Measurements from ENCODE around the gene GRB2.
"Not testable (repeated sequence)": the region's sequence is repeated elsewhere in the genome, so short reads cannot be mapped to it uniquely, and the experiment has no call there.

GRB2 gene

DNA sequence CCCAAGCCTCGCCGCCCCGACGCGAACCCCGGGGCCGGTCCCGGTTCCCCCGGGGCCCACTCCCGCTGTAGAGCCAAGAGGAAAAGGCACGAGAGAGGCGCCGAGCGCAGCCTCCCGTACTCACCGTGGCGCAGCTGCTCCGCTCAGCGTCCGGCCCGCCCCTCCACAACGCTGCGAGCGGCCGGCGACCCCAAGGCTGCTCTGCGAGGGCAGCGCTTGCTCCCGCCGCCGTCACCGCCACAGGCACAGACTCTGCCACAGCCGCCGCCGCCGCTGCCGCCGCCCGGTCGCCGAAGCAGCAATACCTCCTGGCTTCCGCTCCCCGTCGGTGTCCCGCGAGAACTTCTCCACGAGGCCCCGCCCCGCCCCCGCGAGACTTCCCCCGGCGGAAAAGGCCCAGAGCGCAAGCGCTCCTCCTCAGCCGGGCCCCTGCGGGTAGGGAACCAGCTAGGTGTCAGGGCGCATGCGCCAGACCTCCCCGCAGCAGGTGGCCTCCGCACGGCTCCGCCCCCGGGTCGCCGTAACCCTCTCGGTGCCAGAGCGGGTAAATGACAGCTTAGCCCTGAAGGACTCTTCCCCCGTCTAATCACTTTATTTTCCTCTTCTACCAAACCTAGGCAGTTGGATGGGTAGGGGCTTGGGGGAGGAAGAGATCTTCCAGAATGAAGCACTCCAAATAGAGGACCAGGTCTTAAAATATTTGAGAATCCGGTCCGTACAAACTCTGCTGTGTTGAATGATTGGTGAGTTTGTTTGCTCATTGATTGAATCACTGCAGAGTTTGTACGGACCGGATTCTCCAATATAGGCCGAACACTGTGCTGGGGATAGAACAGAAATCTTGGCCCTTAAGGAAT lies at the start of gene GRB2:
Gene GRB2, minus strand, starts transcription at position 314 of the 857 bp plus-strand sequence. CDS start 12,050 bp downstream, outside the sequence.
- peak; percentile 99 for DNase-seq

DNA sequence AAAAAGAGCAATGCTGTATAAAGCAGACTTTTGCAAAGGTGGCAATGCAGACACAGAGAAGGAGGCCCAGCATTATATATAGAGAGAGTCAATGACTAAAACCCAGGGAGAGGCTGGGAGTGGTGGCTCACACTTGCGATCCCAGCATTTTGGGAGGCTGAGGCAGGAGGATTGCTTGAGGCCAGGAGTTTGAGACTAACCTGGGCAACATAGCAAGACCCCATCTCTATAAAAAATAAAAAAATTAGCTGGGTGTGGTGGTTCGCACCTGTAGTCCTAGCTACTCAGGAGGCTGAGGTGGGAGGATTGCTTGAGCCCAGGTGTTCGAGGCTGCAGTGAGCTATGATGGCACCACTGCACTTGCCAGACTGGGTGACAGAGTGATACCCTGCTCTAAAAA lies 49.2 kb upstream of the GRB2 start:
- not testable (repeated sequence) for DNase-seq

DNA sequence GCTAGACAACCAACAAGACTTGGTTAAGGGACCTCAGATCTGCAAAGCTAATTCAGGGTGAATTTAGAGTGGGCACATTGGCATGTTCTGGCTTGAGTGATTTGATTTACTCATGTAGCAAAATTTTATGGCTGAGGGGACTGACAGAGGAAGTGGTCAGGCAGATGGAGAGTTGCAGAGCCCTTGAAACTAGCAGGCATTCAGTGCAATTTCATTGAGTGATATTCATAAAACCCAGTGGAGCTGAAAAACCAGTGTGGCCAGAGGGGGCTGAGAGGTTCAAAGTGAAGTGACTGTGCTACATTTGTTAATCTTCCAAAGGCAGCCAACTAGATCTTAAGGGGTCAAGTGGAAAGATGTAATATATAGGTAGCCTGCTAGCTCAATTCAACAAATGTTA lies 48.7 kb upstream of the GRB2 start:
- no peak for DNase-seq

DNA sequence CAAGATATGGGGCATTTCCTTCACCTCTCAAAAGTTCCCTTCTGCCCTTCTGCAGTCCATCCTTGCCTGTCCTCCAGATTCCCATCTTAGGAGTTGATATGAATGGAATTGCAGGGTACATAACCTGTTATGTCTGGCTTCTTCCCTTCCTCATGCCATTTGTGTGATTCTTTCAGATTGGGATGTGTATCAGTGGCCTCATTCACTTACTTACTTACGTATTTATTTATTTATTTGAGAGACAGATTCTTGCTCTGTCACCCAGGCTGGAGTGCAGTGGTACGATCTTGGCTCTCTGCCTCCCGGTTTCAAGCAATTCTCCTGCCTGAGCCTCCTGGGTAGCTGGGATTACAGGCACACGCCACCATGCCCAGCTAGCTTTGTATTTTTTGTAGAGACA lies 44.8 kb upstream of the GRB2 start:
- no peak for DNase-seq

DNA sequence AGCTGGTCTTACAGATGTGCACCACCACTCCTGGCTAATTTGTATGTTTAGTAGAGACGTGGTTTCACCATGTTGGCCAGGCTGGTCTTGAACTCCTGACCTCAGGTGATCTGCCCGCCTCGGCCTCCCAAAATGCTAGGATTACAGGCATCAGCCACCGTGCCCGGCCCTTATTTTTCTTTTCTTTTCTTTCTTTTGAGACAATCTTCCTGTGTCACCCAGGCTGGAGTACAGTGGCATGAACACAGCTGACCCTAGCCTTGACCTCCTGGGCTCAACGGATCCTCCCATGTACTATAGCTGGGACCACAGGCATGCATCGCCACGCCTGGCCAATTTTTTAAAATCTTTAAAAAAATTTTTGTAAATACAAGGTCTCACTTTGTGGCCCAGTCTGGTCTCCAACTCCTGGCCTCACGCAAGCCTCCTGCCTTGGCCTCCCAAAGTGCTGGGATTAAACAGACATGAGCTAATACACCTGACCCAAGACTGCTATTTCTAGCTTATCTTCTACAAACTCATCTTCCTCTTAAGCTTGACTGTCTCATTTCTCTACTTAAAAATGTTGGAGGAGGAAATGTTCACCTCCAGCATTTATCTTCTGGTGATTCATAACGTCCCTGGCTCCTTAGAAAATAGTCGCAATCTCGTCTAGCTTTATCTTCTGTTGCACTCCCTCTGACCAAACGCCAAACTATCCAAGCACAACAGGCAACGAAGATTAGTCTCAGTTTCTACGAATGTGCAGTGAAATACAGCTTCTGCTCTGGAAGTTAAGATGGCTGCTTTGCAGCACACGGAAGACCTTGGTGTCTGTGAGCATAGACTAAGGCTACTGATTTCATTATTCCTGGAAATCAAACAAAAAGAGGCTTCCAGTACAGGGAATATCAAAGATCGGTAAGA lies 42.7 kb upstream of the GRB2 start:
- DNase-seq: no peak

DNA sequence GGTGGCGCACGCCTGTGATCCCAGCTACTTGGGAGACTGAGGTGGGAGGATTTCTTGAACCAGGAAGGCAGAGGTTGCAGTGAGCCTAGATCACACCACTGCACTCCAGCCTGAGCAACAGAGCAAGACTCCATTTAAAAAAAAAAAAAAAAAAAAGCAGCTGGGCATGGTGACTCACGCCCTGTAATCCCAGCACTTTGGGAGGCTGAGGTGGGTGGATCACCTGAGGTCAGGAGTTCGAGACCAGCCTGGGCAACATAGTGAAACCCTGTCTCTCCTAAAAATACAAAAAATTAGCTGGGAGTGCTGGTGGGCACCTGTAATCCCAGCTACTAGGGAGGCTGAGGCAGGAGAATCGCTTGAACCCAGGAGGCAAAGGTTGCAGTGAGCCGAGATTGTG lies 40.4 kb upstream of the GRB2 start:
- not testable (repeated sequence) for DNase-seq

DNA sequence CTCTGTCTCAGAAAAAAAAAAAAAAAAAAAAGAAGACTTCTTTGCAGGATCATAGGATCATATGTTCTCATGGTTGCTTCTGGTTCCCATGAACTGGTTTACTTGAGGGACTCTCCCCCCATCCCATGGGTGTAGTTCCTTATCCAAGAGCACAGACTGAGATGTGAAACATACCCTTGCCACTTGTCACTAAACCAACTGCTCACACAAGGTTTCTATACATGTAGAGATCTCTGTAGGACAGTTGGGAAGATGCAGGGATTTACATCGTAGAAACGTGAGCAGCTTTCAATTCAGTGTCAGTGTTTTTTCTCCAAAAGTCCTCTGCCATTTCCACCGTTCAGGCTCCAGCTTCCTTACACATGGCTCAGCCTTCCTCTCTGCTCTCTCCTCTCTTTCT lies 39.8 kb upstream of the GRB2 start:
- no peak for DNase-seq

DNA sequence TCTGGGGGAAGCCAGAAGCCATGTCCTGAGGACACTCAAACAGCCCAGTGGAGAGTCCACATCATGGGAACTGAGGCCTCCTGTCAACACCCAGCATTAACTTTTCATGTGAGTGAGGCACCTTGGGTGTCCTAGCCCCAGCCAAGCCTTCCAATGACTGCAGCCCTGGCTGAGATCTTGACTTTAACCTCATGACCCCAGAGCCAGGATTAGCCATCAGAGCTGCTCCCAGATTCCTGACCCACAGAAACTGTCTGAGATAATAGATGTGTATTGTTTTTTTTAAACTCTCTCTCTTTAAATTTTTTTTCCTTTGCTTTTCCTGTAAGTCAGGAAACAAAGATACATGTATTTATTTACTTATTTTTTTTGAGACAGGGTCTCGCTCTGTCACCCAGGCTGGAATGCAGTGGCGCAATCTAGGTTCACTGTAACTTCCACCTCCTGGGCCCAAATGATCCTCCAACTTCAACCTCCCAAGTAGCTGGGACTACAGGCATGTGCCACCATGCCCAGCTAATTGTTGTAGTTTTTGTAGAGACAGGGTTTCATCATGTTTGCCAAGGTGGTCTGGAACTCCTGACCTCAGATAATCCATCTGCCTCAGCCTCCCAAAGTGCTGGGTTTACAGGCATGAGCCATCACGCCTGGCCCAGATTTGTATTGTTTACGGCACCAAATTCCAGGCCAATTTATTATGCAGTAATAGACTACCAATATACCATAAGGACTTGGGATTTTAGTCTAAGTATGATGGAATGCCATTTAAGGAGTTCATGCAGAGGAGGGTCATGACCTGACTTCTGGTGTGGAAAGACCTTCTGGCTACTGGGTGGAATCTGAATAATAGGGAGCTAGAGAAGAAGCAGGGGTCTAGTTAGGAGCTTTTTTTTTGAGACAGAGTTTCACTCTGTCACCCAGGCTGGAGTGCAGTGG lies 37.0 kb upstream of the GRB2 start:
- no peak for DNase-seq

DNA sequence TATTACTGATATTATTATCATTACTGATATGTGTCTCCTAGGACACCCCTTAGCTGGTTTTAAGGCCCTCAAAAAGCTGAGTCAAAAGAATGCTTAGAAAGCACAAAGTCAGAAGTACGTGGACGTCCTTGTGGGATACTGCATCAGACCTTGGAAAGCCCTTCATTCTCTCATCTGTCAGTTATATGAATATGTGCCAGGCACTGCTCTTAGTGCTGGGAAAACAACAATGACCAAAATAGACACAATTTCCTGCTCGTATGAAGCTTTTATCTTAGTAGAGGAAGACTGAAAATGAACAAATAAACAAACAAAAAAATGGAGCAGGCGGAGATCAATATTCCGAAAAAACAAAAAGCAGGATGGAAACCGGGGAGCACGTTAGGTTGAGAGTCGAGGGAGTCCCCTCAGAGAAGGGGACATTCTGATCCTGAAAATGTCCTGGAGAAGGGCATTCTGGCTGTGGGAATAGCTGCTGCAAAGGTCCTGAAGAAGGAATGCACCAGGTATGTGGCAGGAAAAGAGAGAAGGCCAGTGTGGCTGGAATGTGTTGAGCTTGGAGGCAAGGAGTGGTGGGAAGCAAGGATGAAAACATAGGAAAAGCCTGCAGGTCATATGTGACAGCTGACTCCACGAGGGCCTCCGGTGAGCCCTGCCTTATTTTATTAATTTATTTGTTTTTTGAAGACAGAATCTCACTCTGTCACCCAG lies 35.4 kb upstream of the GRB2 start:
- no peak for DNase-seq

DNA sequence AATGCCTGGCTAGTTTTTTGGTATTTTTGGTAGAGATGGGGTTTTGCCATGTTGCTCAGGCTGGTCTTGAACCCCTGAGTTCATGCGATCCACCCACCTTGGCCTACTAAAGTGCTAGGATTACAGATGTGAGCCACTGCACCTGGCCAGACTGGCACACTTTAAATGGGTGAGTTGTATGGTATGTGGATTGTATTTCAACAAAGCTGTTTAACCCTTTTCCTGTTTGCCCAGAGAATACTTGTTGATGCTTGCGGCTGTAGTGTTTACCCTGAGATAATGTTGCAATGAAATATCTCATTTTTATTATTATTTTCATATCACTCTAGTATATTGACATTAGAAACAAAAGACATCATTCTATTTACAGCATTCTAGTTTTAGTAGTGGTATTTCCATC lies 33.8 kb upstream of the GRB2 start:
- DNase-seq: no peak

DNA sequence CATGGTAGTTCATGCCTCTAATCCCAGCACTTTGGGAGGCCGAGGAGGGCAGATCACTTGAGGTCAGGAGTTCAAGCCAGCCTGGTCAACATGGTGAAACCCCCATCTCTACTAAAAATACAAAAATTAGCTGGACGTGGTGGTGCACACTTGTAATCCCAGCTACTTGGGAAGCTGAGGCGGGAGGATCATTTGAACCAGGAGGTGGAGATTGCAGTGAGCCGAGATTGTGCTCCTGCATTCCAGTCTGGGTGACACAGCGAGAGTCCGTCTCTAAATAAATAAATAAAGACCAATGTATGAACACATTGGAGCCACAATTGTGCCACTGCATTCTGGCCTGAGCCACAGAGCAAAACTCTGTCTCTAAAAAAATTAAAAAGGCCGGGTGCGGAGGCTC lies 31.9 kb upstream of the GRB2 start:
- not testable (repeated sequence) for DNase-seq

DNA sequence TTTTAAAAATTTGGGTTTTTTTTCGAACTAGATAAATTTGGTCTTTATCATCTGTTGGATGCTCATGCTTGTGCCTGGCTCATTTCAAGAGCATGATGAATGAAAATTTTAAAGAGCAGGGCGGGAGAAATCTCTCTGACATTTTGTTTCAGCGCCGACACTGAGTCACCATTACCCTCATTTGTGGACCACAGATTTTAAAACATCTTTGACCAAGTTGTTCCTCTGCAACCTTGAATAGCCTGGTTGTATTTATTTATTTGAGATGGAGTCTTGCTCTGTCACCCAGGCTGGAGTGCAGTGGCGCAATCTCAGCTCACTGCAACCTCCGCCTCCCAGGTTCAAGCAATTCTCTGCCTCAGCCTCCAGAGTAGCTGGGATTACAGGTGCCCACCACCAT lies 29.0 kb upstream of the GRB2 start:
- not testable (repeated sequence) for DNase-seq

DNA sequence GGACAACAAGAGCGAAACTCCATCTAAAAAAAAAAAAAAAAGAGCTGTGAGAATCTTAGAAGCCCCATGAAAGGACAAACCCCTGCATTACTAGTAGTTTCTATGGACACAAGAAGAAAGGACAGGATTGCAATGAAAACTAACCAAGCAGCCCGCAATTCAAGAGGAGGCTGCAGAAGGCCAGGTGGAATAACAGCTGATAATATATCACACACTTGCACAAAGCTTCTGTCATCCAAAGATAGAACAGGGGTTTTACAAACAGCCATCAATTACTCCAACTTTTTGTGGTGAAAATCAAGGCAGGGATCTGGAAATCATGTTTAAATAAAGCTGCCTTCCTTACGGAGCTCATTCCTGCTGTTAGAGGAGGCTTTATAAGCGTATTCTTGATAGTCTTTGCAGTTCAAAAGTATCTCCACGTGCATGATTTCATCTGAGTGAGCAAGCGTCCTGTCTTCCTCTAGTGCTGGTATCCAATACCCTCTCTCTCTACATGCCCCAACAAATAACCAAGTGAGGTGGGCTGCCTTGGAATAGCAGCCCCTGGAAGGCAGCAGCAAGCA lies 27.8 kb upstream of the GRB2 start:
- no peak for DNase-seq

DNA sequence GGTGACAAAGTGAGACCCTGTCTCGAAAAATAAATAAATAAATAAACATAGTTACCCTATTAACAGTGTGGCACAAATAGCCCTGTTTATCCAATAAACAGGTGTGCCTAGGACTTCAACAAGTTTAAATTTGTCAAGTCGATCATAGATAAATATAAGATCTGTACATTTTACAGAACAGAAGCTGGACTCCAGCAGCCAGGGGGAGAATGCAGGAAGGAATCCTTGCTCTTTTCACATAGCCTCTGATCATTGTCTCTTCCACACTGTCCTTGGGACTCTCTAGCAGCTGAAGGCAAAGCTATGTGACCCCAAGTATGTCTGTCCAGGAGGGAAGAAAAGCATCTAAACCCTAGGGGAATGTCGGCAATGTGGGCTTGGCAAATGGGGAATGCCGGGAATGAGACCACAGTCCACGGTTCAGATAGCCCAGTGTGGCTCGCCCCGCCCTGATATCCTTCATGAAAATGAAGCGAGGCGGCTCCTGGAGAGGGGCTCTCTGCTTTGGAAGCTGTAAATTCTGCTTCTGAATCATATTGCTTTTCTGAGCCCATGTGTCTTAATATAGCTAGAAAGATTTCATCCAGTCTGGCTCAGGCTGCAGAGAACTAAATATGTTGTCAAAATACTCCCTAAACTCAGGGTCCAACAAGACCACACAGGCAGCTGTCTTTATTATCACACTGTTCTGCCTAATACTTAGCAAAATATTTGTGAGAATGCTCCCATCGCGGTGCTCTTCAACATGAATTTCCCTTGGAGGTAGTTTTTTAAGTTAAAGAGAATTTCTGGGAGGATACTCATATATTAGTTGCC lies 24.9 kb upstream of the GRB2 start:
- DNase-seq: no peak

DNA sequence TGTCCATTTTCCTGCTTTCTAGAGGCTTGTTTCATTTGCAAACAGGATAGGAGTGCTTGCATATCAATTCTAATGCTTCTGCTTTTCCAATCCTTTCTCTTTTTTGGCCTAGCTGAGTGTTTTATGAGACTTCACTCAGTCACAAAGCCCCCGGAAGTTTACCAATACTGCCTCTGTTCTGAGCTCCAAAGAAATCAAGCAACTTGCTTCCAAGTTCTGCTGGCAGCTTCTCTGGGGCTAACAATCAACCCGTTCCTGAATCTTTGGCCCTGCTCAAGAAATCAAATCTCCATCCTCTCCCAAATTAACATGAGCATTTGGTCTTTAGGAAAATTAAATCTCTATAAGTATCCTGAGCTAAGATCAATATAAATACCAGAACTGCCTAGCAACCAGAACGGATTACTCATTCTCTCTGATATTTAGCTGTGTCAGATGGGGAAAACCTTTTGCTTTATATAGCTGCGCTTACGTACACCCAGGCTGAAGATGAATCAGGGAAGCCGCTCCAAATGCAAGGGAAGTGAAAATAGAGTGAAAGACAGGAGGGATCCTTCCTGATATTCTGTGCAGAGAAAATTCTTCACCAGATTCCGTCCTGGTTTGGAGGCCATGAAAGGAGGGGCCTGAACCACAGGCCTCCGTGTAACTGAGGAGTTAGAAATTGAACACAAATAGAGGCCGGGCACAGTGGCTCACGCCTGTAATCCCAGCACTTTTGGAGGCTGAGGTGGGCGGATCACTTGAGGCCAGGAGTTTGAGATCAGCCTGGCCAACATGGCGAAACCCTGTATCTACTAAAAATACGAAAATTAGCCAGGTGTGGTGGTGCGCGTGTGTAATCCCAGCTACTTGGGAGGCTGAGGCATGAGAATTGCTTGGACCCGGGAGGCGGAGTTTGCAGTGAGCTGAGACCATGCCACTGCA lies 23.3 kb upstream of the GRB2 start:
- no peak for DNase-seq

DNA sequence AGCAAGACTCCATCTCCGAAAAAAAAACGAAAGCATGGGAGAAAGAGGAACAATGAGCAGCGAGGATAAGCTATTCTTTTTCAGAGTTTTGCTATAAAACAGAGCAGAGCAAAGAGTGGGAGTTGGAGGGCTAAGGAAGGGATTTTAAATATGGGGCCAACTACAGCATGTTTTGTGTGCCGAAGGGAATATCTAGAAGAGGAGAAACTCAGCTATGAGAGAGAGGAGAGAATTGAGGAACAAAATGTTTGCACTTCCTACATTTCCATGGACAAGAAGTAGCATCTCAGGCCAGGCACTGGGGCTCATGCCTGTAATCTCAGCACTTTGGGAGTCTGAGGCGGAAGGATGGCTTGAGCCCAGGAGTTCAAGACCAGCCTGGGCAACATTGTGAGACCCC lies 13.1 kb upstream of the GRB2 start:
- no peak for DNase-seq

DNA sequence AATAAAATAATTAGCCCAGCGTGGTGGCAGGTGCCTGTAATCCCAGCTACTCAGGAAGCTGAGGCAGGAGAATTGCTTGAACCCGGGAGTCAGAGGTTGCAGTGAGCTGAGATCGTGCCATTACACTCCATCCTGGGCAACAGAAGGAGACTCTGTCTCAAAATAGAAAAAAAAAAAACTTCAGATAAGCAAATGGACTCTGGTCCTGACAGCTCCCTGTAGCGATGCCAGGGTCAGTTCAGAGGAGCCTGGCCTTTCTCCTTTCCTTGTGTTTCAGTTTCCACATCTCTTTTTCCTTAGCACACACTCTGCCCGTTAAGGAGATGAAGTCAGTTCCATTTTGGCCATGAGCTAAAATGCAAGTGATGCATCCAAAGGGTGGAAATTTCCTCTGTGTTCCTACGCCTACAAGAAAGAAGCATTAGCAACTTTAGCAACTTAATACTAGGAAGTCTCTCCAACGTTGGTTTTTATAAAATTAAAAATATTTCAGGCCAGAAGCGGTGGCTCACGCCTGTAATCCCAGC lies 11.6 kb upstream of the GRB2 start:
- no peak for DNase-seq

DNA sequence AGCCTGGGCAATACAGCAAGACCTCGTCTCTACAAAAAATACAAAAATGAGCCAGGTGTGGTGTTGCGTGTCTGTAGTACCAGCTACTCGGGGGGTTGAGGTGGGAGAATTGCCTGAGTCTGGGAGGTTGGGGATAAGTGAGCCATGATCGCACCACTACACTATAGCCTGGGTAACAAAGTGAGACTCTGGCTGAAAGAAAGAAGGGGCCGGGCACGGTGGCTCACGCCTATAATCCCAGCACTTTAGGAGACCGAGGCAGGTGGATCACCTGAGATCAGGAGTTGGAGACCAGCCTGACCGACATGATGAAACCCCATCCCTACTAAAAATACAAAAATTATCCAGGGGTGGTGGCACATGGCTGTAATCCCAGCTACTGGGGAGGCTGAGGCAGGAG lies 10.5 kb upstream of the GRB2 start:
- no peak for DNase-seq

DNA sequence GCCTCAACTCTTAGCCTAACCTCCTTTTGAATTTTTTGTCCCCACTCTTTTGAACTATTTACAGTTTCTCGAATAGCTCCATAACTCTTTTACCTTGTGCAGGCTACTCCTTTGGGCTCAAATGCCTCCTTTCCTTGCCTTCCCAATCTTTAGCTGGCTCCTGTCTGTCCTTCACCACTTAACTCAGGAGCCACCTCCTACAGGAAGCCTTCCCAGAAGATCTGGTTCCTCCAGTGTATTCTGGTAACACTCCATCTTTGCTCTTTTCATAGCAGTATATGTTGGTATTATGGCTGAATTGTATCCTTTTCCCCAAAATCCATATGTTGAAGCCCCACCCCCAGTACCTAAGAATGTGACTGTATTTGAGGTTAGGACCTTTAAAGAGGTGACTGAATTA lies 9.0 kb upstream of the GRB2 start:
- DNase-seq: no peak

All from stimulated activated naive CD4-positive, alpha-beta T cell treated with Interleukin-2 at 50 U/mL for 16 hours (primary cell).